GM23338 (cell line): Measurements from ENCODE around the gene RNU1-2.
"Not testable (repeated sequence)": the region's sequence is repeated elsewhere in the genome, so short reads cannot be mapped to it uniquely, and the experiment has no call there.

Source experiments
- CREB1 ChIP-seq: fragments of 250-450 bp; sonication (Bioruptor Pico); IDR thresholded peaks from 2 replicates; pipeline ENCODE4 v1.5.0; 2020; ENCODE audit warnings: low read depth, mild to moderate bottlenecking, moderate library complexity
- EZH2 ChIP-seq: fragments of 200-600 bp; sonication (generic); IDR thresholded peaks from one replicate; pipeline ENCODE4 v1.8.0; 2017; ENCODE audit warnings: antibody characterized with exemption, mild to moderate bottlenecking, low read depth; ENCODE audit not compliant: unreplicated experiment
- EZH2phosphoT487 ChIP-seq: fragments of 200-600 bp; sonication (generic); IDR thresholded peaks from one replicate; pipeline ENCODE4 v1.8.1; 2018; ENCODE audit warnings: antibody characterized with exemption; ENCODE audit not compliant: unreplicated experiment
- JUNB ChIP-seq: IDR thresholded peaks from one replicate; pipeline ENCODE4 v1.6.1; 2016; ENCODE audit warnings: antibody characterized with exemption; ENCODE audit not compliant: unreplicated experiment
- NANOG ChIP-seq: IDR thresholded peaks from 2 replicates; pipeline ENCODE4 v1.6.1; 2016; ENCODE audit warnings: antibody characterized with exemption, borderline replicate concordance
- POLR2AphosphoS5 ChIP-seq: IDR thresholded peaks from 2 replicates; pipeline ENCODE4 v1.6.1; 2016; ENCODE audit warnings: antibody characterized with exemption, low read depth
- REST ChIP-seq: IDR thresholded peaks from one replicate; pipeline ENCODE4 v1.6.1; 2018; ENCODE audit warnings: antibody characterized with exemption; ENCODE audit not compliant: unreplicated experiment
- STAT1 ChIP-seq: IDR thresholded peaks from one replicate; pipeline ENCODE4 v1.6.1; 2016; ENCODE audit warnings: antibody characterized with exemption; ENCODE audit not compliant: unreplicated experiment
- ZNF114 ChIP-seq: fragments of 250-450 bp; sonication (Bioruptor Pico); IDR thresholded peaks from 2 replicates; pipeline ENCODE4 v1.5.0; 2020; ENCODE audit warnings: mild to moderate bottlenecking, moderate library complexity
- ZNF331 ChIP-seq: fragments of 250-450 bp; sonication (Bioruptor Pico); IDR thresholded peaks from 2 replicates; pipeline ENCODE4 v1.5.0; 2020; ENCODE audit warnings: low read depth, mild to moderate bottlenecking, moderate library complexity
- TF ChIP-seq, protein P1 (sequence below), 2 experiments: fragments of 200-600 bp in 1 of 2; sonication (generic) in 1 of 2; conservative IDR thresholded peaks; 2 replicates each; pipeline versions ENCODE4 v1.5.1 to v1.6.1; 2016 to 2017; ENCODE audit warnings: antibody characterized with exemption in 2 of 2, low read depth in 2 of 2, mild to moderate bottlenecking in 2 of 2, moderate library complexity in 1 of 2
- TF ChIP-seq, protein P2 (sequence below): fragments of 250-450 bp; sonication (Bioruptor Pico); IDR thresholded peaks from 2 replicates; pipeline ENCODE4 v1.5.0; 2020; ENCODE audit warnings: mild to moderate bottlenecking, moderate library complexity
- TF ChIP-seq, protein P3 (sequence below): IDR thresholded peaks from 2 replicates; pipeline ENCODE4 v1.6.1; 2016; ENCODE audit warnings: antibody characterized with exemption

DNA sequence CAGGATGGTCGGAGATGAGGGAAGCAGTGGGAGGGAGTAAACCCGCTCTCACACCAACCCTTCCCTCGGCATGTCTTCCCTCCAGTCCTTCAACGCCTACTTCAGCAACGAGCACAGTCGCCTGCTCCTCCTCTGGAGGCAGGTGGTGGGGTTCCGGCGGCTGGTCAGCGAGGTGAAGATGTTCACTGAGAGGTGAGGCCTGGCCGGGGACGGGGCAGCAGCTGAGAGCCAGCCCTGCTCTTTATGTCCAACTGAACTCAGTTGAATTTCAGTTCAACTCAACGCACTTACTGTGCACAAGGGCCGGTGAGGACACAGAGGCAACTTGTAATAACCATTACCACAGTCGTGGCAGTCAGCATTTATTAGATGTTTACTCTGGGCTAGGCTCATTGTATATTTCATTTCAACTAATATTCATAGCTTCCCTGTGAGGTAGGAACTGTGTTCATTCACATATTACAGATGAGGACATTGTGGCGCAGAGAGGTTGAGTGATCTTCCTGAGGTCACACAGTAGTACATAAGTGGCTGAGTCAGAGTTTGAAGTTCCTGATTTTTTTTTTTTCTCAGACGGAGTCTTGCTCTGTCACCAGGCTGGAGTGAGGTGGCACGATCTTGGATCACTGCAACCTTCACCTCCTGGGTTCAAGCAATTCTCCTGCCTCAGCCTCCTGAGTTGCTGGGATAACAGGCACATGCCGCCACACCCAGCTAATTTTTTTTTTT lies 35.6 kb downstream of the RNU1-2 start:
- not testable (repeated sequence) for TF ChIP-seq EZH2; POLR2AphosphoS5; REST; EZH2phosphoT487; ZNF331 (CRISPR knock-in tag); NANOG; CREB1 (CRISPR knock-in tag); JUNB; ZNF114 (CRISPR knock-in tag); STAT1
- TF ChIP-seq, protein P1, sequence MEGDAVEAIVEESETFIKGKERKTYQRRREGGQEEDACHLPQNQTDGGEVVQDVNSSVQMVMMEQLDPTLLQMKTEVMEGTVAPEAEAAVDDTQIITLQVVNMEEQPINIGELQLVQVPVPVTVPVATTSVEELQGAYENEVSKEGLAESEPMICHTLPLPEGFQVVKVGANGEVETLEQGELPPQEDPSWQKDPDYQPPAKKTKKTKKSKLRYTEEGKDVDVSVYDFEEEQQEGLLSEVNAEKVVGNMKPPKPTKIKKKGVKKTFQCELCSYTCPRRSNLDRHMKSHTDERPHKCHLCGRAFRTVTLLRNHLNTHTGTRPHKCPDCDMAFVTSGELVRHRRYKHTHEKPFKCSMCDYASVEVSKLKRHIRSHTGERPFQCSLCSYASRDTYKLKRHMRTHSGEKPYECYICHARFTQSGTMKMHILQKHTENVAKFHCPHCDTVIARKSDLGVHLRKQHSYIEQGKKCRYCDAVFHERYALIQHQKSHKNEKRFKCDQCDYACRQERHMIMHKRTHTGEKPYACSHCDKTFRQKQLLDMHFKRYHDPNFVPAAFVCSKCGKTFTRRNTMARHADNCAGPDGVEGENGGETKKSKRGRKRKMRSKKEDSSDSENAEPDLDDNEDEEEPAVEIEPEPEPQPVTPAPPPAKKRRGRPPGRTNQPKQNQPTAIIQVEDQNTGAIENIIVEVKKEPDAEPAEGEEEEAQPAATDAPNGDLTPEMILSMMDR (conservative IDR thresholded peaks at IDR 0.05; ENCODE audit: low read depth in 2 of 2), result not testable (repeated sequence)
- TF ChIP-seq, protein P2, sequence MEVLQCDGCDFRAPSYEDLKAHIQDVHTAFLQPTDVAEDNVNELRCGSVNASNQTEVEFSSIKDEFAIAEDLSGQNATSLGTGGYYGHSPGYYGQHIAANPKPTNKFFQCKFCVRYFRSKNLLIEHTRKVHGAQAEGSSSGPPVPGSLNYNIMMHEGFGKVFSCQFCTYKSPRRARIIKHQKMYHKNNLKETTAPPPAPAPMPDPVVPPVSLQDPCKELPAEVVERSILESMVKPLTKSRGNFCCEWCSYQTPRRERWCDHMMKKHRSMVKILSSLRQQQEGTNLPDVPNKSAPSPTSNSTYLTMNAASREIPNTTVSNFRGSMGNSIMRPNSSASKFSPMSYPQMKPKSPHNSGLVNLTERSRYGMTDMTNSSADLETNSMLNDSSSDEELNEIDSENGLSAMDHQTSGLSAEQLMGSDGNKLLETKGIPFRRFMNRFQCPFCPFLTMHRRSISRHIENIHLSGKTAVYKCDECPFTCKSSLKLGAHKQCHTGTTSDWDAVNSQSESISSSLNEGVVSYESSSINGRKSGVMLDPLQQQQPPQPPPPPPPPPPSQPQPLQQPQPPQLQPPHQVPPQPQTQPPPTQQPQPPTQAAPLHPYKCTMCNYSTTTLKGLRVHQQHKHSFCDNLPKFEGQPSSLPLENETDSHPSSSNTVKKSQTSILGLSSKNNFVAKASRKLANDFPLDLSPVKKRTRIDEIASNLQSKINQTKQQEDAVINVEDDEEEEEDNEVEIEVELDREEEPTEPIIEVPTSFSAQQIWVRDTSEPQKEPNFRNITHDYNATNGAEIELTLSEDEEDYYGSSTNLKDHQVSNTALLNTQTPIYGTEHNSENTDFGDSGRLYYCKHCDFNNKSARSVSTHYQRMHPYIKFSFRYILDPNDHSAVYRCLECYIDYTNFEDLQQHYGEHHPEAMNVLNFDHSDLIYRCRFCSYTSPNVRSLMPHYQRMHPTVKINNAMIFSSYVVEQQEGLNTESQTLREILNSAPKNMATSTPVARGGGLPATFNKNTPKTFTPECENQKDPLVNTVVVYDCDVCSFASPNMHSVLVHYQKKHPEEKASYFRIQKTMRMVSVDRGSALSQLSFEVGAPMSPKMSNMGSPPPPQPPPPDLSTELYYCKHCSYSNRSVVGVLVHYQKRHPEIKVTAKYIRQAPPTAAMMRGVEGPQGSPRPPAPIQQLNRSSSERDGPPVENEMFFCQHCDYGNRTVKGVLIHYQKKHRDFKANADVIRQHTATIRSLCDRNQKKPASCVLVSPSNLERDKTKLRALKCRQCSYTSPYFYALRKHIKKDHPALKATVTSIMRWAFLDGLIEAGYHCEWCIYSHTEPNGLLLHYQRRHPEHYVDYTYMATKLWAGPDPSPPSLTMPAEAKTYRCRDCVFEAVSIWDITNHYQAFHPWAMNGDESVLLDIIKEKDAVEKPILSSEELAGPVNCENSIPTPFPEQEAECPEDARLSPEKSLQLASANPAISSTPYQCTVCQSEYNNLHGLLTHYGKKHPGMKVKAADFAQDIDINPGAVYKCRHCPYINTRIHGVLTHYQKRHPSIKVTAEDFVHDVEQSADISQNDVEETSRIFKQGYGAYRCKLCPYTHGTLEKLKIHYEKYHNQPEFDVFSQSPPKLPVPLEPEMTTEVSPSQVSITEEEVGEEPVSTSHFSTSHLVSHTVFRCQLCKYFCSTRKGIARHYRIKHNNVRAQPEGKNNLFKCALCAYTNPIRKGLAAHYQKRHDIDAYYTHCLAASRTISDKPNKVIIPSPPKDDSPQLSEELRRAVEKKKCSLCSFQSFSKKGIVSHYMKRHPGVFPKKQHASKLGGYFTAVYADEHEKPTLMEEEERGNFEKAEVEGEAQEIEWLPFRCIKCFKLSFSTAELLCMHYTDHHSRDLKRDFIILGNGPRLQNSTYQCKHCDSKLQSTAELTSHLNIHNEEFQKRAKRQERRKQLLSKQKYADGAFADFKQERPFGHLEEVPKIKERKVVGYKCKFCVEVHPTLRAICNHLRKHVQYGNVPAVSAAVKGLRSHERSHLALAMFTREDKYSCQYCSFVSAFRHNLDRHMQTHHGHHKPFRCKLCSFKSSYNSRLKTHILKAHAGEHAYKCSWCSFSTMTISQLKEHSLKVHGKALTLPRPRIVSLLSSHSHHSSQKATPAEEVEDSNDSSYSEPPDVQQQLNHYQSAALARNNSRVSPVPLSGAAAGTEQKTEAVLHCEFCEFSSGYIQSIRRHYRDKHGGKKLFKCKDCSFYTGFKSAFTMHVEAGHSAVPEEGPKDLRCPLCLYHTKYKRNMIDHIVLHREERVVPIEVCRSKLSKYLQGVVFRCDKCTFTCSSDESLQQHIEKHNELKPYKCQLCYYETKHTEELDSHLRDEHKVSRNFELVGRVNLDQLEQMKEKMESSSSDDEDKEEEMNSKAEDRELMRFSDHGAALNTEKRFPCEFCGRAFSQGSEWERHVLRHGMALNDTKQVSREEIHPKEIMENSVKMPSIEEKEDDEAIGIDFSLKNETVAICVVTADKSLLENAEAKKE (CRISPR knock-in tag), result not testable (repeated sequence)
- TF ChIP-seq, protein P3, sequence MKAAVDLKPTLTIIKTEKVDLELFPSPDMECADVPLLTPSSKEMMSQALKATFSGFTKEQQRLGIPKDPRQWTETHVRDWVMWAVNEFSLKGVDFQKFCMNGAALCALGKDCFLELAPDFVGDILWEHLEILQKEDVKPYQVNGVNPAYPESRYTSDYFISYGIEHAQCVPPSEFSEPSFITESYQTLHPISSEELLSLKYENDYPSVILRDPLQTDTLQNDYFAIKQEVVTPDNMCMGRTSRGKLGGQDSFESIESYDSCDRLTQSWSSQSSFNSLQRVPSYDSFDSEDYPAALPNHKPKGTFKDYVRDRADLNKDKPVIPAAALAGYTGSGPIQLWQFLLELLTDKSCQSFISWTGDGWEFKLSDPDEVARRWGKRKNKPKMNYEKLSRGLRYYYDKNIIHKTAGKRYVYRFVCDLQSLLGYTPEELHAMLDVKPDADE, result not testable (repeated sequence)
